OCI-LY3 (cell line): ENCODE data around the gene ARSG.

Source experiments
- CTCF ChIP-seq: fragments of 200-600, 300-600 bp; sonication (generic); IDR thresholded peaks from 2 replicates; pipeline ENCODE4 v1.5.1; 2014; ENCODE audit warnings: antibody characterized with exemption, low read length, low read depth
- EZH2phosphoT487 ChIP-seq: fragments of 200-600 bp; shearing (Covaris generic); IDR thresholded peaks from 2 replicates; pipeline ENCODE4 v1.6.1; 2018; ENCODE audit warnings: antibody characterized with exemption, mixed run types, low read depth

GRCh38 chr17:68349157-68349556 lies 57.9 kb downstream of the ARSG start:
- TF ChIP-seq CTCF (no peak), EZH2phosphoT487 (no peak)
